NCI-H345 treated with DMSO at 0.1 percent for 48 hours (cell line): Measurements from ENCODE around the gene SPRR2E.
"Not testable (repeated sequence)": the region's sequence is repeated elsewhere in the genome, so short reads cannot be mapped to it uniquely, and the experiment has no call there.

Source experiments
- DNase-seq: peaks from one replicate; lab custom pipeline; 2025; ENCODE audit not compliant: unreplicated experiment; lab: John Stamatoyannopoulos, UW

SPRR2E gene

GRCh38 chr1:153070243-153070642 lies 24.1 kb downstream of the SPRR2E start:
- no peak for DNase-seq

- no peak for DNase-seq
Measured at GRCh38 chr1:153058826-153059784, 35.2 kb downstream of the SPRR2E start.

GRCh38 chr1:153058154-153058553 lies 36.2 kb downstream of the SPRR2E start:
- DNase-seq: no peak

GRCh38 chr1:153057375-153057774 lies 37.0 kb downstream of the SPRR2E start, which contains the start of gene SPRR2A:
SPRR2A (minus strand) TSS chr1:153057512; CDS start chr1:153056735, 777 bp downstream.
- DNase-seq: no peak

GRCh38 chr1:153056111-153056510 lies 38.2 kb downstream of the SPRR2E start:
- DNase-seq: not testable (repeated sequence)

GRCh38 chr1:153049211-153049610 lies 45.1 kb downstream of the SPRR2E start:
- DNase-seq: no peak
